WI38 (cell line): Measurements from ENCODE around the gene FOXRED2.

ENCODE experiments used
- H3K4me3 ChIP-seq: 2 replicates; pipeline ENCODE4 v1.5.1; 2011; ENCODE audit warnings: low read depth, mild to moderate bottlenecking, control low read depth, low read length
- CTCF ChIP-seq: IDR thresholded peaks from 2 replicates; pipeline ENCODE4 v1.5.1; 2012; ENCODE audit warnings: low read depth, mild to moderate bottlenecking, control low read depth, low read length

FOXRED2 gene

GRCh38 chr22:36506637-36507517, at the start of gene FOXRED2:
Gene FOXRED2 (minus strand): TSS chr22:36507040. CDS start chr22:36506422, 618 bp downstream.
- no peak for TF ChIP-seq CTCF
- H3K4me3 ChIP-seq = peak within 1 kb of the TSS; percentile 56

- H3K4me3 ChIP-seq = no peak overlapping the region
- no peak for TF ChIP-seq CTCF
Measured at GRCh38 chr22:36554098-36554497, 47.3 kb upstream of the FOXRED2 start.

GRCh38 chr22:36552289-36552688, 45.4 kb upstream of the FOXRED2 start:
- TF ChIP-seq CTCF = no peak
- H3K4me3 ChIP-seq = no peak overlapping the region

DNA sequence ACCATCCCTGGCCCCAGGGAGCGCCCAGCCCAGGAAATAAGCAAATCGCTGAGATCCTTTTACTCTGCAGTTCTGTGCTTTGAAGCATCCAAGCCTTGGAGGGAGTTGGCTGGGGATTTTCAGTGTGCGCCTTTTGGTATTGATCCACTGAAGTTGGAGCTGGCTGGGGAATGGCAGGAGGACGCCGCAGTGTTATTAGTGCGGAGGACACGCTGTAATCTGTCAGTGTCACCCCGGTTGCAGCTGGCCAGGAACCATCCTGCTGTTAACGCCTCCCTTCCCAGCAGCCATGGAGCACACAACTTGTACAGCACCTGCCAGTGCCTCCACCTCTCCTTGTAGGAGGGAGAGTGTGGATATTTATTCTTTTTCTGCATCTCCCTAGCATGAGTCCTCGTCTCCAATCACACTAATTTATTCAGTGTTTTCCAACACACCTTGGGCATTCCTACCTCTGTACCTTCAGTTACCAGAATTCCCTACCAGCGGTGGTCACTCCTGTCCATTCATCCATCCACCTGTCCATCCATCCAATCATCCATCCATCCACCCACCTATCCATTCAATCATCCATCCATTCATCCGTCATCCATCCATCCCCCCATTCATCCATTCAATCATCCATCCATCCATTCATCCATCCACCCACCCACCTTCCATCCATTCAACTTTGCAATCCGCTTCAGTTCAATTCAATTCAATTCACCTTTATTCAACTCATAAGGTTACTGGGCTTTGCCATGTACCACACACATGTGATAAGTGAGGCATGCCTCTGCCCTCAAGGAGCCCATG, 44.1 kb upstream of the FOXRED2 start:
- no peak overlapping the region for H3K4me3 ChIP-seq
- TF ChIP-seq CTCF = no peak

- no peak for TF ChIP-seq CTCF
- no peak overlapping the region for H3K4me3 ChIP-seq
Measured at GRCh38 chr22:36549033-36549432, 42.2 kb upstream of the FOXRED2 start.

- H3K4me3 ChIP-seq = no peak overlapping the region
- TF ChIP-seq CTCF = no peak
Measured at GRCh38 chr22:36548606-36549005, 41.8 kb upstream of the FOXRED2 start.

GRCh38 chr22:36546932-36547331, 40.1 kb upstream of the FOXRED2 start:
- no peak for TF ChIP-seq CTCF

More at GRCh38 chr22:36546932-36547331, 40.1 kb upstream of the FOXRED2 start:
- no peak overlapping the region for H3K4me3 ChIP-seq
